Measurements from ENCODE around the gene RNF207.

The RNF207 gene

DNA sequence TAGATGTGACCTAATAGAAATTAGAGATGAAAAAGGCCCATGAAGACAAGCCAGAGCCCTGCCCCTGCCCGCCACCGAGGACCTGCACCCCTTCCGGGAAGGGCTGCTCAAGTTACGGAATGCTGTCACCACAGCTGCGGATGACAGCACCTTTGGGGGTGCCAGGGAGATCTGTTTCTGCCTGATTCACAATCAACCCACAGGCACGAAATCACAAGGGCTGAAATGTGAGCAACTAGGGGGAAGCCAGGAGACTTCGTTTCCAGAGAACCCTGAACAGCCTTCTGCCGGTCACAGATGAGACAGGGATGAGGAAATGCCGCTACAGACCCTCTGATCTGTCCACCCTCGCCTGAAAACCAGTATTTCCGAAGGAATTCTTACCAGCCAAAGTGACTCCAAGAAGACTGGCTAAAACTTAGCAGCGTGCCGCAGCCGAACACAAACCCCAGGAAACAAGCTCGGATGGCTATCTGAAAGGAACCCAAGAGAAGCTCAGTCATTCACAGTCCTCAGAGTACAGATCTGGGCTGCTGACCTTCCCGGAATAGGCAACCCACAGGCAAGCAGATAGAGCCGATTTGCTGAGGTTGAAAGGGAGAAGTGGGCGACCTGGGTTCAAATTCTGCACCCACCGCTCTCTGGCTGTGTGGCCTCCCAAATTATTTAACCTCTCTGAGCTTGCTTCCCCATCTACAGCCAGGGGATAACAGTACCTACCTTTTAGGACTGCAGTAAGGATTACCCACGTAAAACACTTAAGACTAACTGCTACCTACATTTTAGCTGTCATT is 28.8 kb downstream of the RNF207 start:
- Histone ChIP-seq H3K9me3 (ENCODE audit: control insufficient read depth, insufficient read depth, low read depth, low read length) (no peaks in the 10 kb centered on the region), H3K4me1 (ENCODE audit: control insufficient read depth, insufficient read depth, low read length) (no peaks in the 10 kb centered on the region), H3K27ac (ENCODE audit: extremely low read depth, low read depth, low read length) (peak overlapping the region; percentile 89; the same call in 1 of the 2 replicates), H3K36me3 (ENCODE audit: control insufficient read depth in 2 of 2, insufficient read depth in 1 of 2, low read length in 2 of 2) (peaks cover 36 to 49% of the 10 kb centered on the region in 2 experiments), H3K4me3 (ENCODE audit: low read depth, low read length) (peak overlapping the region; percentile 92)
- ChIA-PET POLR2A (interaction anchor here (0.6 to 2.4 kb wide), 9 partner anchors 8 to 225 kb away, joined by 3 to 14 read pairs (median 4); partner anchors contain the start of gene RNF207), CTCF (interaction anchor here (0.7 to 1.2 kb wide), 4 partner anchors 10 to 203 kb away, joined by 3 to 4 read pairs (median 4); no protein-coding TSS in a partner anchor)
- TF ChIP-seq, protein P1, sequence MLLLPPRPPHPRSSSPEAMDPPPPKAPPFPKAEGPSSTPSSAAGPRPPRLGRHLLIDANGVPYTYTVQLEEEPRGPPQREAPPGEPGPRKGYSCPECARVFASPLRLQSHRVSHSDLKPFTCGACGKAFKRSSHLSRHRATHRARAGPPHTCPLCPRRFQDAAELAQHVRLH (tag by site-specific recombination; IDR thresholded peaks at IDR 0.05): no peak
- TF ChIP-seq OSR2 (tag by site-specific recombination; IDR thresholded peaks at IDR 0.05): 0 out of 2 replicates have a peak, but pooled peaks have one; percentile 12
- TF ChIP-seq OVOL3 (tag by site-specific recombination; IDR thresholded peaks at IDR 0.05): no peak
- peak; percentile 77 for TF ChIP-seq ZNF629 (tag by site-specific recombination; IDR thresholded peaks at IDR 0.05)
- TF ChIP-seq FEZF1 (tag by site-specific recombination; IDR thresholded peaks at IDR 0.05): peak; percentile 58; the same call in 1 of the 2 replicates
- peak; percentile 93 for TF ChIP-seq ZNF600 (tag by site-specific recombination; IDR thresholded peaks at IDR 0.05)
- peak; percentile 46; the same call in 1 of the 2 replicates for TF ChIP-seq ZEB2 (tag by site-specific recombination; IDR thresholded peaks at IDR 0.05)
- TF ChIP-seq GLIS1 (tag by site-specific recombination; IDR thresholded peaks at IDR 0.05): peak; percentile 70
- TF ChIP-seq ZNF768 (tag by site-specific recombination; IDR thresholded peaks at IDR 0.05): peak; percentile 79; the same call in 1 of the 2 replicates
- peak; percentile 53 for TF ChIP-seq SP7 (tag by site-specific recombination; IDR thresholded peaks at IDR 0.05)
- TF ChIP-seq, protein P2, sequence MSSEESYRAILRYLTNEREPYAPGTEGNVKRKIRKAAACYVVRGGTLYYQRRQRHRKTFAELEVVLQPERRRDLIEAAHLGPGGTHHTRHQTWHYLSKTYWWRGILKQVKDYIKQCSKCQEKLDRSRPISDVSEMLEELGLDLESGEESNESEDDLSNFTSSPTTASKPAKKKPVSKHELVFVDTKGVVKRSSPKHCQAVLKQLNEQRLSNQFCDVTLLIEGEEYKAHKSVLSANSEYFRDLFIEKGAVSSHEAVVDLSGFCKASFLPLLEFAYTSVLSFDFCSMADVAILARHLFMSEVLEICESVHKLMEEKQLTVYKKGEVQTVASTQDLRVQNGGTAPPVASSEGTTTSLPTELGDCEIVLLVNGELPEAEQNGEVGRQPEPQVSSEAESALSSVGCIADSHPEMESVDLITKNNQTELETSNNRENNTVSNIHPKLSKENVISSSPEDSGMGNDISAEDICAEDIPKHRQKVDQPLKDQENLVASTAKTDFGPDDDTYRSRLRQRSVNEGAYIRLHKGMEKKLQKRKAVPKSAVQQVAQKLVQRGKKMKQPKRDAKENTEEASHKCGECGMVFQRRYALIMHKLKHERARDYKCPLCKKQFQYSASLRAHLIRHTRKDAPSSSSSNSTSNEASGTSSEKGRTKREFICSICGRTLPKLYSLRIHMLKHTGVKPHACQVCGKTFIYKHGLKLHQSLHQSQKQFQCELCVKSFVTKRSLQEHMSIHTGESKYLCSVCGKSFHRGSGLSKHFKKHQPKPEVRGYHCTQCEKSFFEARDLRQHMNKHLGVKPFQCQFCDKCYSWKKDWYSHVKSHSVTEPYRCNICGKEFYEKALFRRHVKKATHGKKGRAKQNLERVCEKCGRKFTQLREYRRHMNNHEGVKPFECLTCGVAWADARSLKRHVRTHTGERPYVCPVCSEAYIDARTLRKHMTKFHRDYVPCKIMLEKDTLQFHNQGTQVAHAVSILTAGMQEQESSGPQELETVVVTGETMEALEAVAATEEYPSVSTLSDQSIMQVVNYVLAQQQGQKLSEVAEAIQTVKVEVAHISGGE (tag by site-specific recombination; conservative IDR thresholded peaks at IDR 0.05; ENCODE audit: low read depth): 0 out of 2 replicates have a peak, but pooled peaks have one; percentile 26
- TF ChIP-seq ZNF610 (tag by site-specific recombination; IDR thresholded peaks at IDR 0.05; ENCODE audit: borderline replicate concordance): no peak
- TF ChIP-seq GLIS2 (tag by site-specific recombination; IDR thresholded peaks at IDR 0.05): peak; percentile 49
- TF ChIP-seq, protein P3, sequence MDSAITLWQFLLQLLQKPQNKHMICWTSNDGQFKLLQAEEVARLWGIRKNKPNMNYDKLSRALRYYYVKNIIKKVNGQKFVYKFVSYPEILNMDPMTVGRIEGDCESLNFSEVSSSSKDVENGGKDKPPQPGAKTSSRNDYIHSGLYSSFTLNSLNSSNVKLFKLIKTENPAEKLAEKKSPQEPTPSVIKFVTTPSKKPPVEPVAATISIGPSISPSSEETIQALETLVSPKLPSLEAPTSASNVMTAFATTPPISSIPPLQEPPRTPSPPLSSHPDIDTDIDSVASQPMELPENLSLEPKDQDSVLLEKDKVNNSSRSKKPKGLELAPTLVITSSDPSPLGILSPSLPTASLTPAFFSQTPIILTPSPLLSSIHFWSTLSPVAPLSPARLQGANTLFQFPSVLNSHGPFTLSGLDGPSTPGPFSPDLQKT (IDR thresholded peaks at IDR 0.05; ENCODE audit: borderline replicate concordance, low read depth, low read length): no peak
- no peak for TF ChIP-seq ZNF596 (tag by site-specific recombination; IDR thresholded peaks at IDR 0.05)
- TF ChIP-seq ZBTB17 (tag by site-specific recombination; IDR thresholded peaks at IDR 0.05): peak; percentile 80
- no peak for TF ChIP-seq ZNF76 (tag by site-specific recombination; IDR thresholded peaks at IDR 0.05; ENCODE audit: borderline replicate concordance, low read depth)
- peak; percentile 55 for TF ChIP-seq ZXDB (tag by site-specific recombination; IDR thresholded peaks at IDR 0.05)
- TF ChIP-seq, protein P4, sequence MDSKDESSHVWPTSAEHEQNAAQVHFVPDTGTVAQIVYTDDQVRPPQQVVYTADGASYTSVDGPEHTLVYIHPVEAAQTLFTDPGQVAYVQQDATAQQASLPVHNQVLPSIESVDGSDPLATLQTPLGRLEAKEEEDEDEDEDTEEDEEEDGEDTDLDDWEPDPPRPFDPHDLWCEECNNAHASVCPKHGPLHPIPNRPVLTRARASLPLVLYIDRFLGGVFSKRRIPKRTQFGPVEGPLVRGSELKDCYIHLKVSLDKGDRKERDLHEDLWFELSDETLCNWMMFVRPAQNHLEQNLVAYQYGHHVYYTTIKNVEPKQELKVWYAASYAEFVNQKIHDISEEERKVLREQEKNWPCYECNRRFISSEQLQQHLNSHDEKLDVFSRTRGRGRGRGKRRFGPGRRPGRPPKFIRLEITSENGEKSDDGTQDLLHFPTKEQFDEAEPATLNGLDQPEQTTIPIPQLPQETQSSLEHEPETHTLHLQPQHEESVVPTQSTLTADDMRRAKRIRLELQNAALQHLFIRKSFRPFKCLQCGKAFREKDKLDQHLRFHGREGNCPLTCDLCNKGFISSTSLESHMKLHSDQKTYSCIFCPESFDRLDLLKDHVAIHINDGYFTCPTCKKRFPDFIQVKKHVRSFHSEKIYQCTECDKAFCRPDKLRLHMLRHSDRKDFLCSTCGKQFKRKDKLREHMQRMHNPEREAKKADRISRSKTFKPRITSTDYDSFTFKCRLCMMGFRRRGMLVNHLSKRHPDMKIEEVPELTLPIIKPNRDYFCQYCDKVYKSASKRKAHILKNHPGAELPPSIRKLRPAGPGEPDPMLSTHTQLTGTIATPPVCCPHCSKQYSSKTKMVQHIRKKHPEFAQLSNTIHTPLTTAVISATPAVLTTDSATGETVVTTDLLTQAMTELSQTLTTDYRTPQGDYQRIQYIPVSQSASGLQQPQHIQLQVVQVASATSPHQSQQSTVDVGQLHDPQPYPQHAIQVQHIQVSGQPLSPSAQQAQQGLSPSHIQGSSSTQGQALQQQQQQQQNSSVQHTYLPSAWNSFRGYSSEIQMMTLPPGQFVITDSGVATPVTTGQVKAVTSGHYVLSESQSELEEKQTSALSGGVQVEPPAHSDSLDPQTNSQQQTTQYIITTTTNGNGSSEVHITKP (tag by site-specific recombination; IDR thresholded peaks at IDR 0.05): peak; percentile 78
- TF ChIP-seq, protein P5, sequence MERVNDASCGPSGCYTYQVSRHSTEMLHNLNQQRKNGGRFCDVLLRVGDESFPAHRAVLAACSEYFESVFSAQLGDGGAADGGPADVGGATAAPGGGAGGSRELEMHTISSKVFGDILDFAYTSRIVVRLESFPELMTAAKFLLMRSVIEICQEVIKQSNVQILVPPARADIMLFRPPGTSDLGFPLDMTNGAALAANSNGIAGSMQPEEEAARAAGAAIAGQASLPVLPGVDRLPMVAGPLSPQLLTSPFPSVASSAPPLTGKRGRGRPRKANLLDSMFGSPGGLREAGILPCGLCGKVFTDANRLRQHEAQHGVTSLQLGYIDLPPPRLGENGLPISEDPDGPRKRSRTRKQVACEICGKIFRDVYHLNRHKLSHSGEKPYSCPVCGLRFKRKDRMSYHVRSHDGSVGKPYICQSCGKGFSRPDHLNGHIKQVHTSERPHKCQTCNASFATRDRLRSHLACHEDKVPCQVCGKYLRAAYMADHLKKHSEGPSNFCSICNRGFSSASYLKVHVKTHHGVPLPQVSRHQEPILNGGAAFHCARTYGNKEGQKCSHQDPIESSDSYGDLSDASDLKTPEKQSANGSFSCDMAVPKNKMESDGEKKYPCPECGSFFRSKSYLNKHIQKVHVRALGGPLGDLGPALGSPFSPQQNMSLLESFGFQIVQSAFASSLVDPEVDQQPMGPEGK (tag by site-specific recombination; IDR thresholded peaks at IDR 0.05): peak; percentile 83
- peak; percentile 54; the same call in 1 of the 2 replicates for TF ChIP-seq ZBTB20 (tag by site-specific recombination; IDR thresholded peaks at IDR 0.05)
- TF ChIP-seq ZNF335 (tag by site-specific recombination; conservative IDR thresholded peaks at IDR 0.05): peak; percentile 85
- no peak for TF ChIP-seq PRDM1 (tag by site-specific recombination; IDR thresholded peaks at IDR 0.05)
- TF ChIP-seq ZNF341 (tag by site-specific recombination; IDR thresholded peaks at IDR 0.05; ENCODE audit: low read depth): 0 out of 2 replicates have a peak, but pooled peaks have one; percentile 26

Data from HEK293 (cell line).